MM.1S (cell line): ENCODE data around the gene MRRF.

Experiments
- DNase-seq: peaks from one replicate; pipeline ENCODE4 v3.0.0-alpha.2; 2015
- H2AFZ ChIP-seq: fragments of 300-600 bp; sonication (generic); 2 replicates; pipeline ENCODE4 v1.6.0; 2016; ENCODE audit warnings: antibody characterized with exemption, low read length
- H3F3A ChIP-seq: fragments of 300-600 bp; sonication (generic); 2 replicates; pipeline ENCODE4 v1.6.1; 2016; ENCODE audit warnings: mild to moderate bottlenecking, antibody characterized with exemption, low read length, moderate library complexity, mixed read lengths; ENCODE audit not compliant: insufficient read depth
- H3K27ac ChIP-seq: fragments of 300-600 bp; sonication (generic); 2 replicates; pipeline ENCODE4 v1.5.1; 2016; ENCODE audit warnings: mild to moderate bottlenecking, low read length
- H3K27me3 ChIP-seq: fragments of 300-600 bp; sonication (generic); replicated peaks from 2 replicates; pipeline ENCODE4 v1.6.0; 2016; ENCODE audit warnings: low read length; ENCODE audit not compliant: insufficient read depth
- H3K36me3 ChIP-seq: fragments of 300-600 bp; sonication (generic); replicated peaks from 2 replicates; pipeline ENCODE4 v1.6.1; 2016; ENCODE audit warnings: mild to moderate bottlenecking, low read length, mixed read lengths; ENCODE audit not compliant: insufficient read depth
- H3K4me1 ChIP-seq: fragments of 300-600 bp; sonication (generic); 2 replicates; pipeline ENCODE4 v1.6.1; 2016; ENCODE audit warnings: low read length, mixed read lengths
- H3K4me2 ChIP-seq: fragments of 300-600 bp; sonication (generic); 2 replicates; pipeline ENCODE4 v1.6.0; 2016; ENCODE audit warnings: low read depth, low read length
- H3K4me3 ChIP-seq: fragments of 300-600 bp; sonication (generic); 2 replicates; pipeline ENCODE4 v1.5.1; 2016; ENCODE audit warnings: low read length, mixed read lengths
- H3K79me2 ChIP-seq: fragments of 300-600 bp; sonication (generic); 2 replicates; pipeline ENCODE4 v1.6.1; 2016; ENCODE audit warnings: mixed run types, low read length, mixed read lengths
- H3K9ac ChIP-seq: fragments of 300-600 bp; sonication (generic); 2 replicates; pipeline ENCODE4 v1.6.1; 2016; ENCODE audit warnings: low read length, mixed read lengths
- H3K9me2 ChIP-seq: fragments of 300-600 bp; sonication (generic); replicated peaks from 2 replicates; pipeline ENCODE4 v1.6.1; 2016; ENCODE audit warnings: mild to moderate bottlenecking, low read length, mixed read lengths; ENCODE audit not compliant: insufficient read depth
- H3K9me3 ChIP-seq: fragments of 300-600 bp; sonication (generic); replicated peaks from 2 replicates; pipeline ENCODE4 v1.6.1; 2016; ENCODE audit warnings: mild to moderate bottlenecking, low read length, mixed read lengths; ENCODE audit not compliant: insufficient read depth
- H4K20me1 ChIP-seq: fragments of 300-600 bp; sonication (generic); 2 replicates; pipeline ENCODE4 v1.6.1; 2016; ENCODE audit warnings: mild to moderate bottlenecking, low read length, moderate library complexity, mixed read lengths; ENCODE audit not compliant: insufficient read depth
- EZH2 ChIP-seq: fragments of 300-600 bp; sonication (generic); optimal IDR thresholded peaks from 2 replicates; pipeline ENCODE3; 2017; ENCODE audit warnings: low read depth, mild to moderate bottlenecking, antibody characterized with exemption, low read length, mixed read lengths
- EZH2phosphoT487 ChIP-seq: fragments of 300-600 bp; sonication (generic); IDR thresholded peaks from 2 replicates; pipeline ENCODE4 v1.6.1; 2018; ENCODE audit warnings: antibody characterized with exemption, low read length
- TF ChIP-seq, protein P1 (sequence below): fragments of 300-600 bp; sonication (generic); IDR thresholded peaks from 2 replicates; pipeline ENCODE4 v1.5.1; 2016; ENCODE audit warnings: antibody characterized with exemption, low read length, mixed read lengths

The MRRF gene

DNA sequence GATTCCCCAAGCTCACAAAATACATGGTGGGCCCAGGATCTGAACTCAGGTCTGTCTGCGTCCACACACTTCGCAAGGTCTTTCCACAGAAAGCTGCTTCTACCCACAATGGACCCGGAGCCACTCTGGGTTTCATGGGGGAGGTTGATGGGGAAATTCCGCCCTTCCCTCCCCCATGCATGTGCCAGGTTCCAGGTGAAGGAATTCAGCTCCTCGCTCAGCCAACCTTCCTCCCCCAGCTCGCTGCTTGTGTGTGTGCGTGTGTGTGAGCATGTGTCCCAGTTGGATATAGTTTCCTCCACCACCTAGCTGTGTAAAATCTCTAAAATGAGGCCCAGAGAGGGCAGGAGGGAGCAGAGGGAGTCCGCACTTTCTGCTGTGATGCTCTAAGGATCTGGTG, 107.2 kb downstream of the MRRF start:
- Histone ChIP-seq H3K4me2 (no peak overlapping the region), H3K36me3 (no peaks in the 10 kb centered on the region), H3K9me2 (no peaks in the 10 kb centered on the region), H3K9me3 (no peaks in the 10 kb centered on the region), H3K27ac (no peak overlapping the region), H3K27me3 (peaks cover 6% of the 10 kb centered on the region), H4K20me1 (no peaks in the 10 kb centered on the region), H3F3A (peaks cover 7% of the 10 kb centered on the region), H3K9ac (no peak overlapping the region), H3K4me1 (peaks cover 23% of the 10 kb centered on the region; the same call in 1 of the 2 replicates), H3K79me2 (no peaks in the 10 kb centered on the region), H2AFZ (no peak overlapping the region), H3K4me3 (no peak overlapping the region; the same call in 1 of the 2 replicates)
- no peak for DNase-seq
- TF ChIP-seq EZH2phosphoT487 (no peak), EZH2 (no peak)
- TF ChIP-seq, protein P1, sequence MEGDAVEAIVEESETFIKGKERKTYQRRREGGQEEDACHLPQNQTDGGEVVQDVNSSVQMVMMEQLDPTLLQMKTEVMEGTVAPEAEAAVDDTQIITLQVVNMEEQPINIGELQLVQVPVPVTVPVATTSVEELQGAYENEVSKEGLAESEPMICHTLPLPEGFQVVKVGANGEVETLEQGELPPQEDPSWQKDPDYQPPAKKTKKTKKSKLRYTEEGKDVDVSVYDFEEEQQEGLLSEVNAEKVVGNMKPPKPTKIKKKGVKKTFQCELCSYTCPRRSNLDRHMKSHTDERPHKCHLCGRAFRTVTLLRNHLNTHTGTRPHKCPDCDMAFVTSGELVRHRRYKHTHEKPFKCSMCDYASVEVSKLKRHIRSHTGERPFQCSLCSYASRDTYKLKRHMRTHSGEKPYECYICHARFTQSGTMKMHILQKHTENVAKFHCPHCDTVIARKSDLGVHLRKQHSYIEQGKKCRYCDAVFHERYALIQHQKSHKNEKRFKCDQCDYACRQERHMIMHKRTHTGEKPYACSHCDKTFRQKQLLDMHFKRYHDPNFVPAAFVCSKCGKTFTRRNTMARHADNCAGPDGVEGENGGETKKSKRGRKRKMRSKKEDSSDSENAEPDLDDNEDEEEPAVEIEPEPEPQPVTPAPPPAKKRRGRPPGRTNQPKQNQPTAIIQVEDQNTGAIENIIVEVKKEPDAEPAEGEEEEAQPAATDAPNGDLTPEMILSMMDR: no peak

DNA sequence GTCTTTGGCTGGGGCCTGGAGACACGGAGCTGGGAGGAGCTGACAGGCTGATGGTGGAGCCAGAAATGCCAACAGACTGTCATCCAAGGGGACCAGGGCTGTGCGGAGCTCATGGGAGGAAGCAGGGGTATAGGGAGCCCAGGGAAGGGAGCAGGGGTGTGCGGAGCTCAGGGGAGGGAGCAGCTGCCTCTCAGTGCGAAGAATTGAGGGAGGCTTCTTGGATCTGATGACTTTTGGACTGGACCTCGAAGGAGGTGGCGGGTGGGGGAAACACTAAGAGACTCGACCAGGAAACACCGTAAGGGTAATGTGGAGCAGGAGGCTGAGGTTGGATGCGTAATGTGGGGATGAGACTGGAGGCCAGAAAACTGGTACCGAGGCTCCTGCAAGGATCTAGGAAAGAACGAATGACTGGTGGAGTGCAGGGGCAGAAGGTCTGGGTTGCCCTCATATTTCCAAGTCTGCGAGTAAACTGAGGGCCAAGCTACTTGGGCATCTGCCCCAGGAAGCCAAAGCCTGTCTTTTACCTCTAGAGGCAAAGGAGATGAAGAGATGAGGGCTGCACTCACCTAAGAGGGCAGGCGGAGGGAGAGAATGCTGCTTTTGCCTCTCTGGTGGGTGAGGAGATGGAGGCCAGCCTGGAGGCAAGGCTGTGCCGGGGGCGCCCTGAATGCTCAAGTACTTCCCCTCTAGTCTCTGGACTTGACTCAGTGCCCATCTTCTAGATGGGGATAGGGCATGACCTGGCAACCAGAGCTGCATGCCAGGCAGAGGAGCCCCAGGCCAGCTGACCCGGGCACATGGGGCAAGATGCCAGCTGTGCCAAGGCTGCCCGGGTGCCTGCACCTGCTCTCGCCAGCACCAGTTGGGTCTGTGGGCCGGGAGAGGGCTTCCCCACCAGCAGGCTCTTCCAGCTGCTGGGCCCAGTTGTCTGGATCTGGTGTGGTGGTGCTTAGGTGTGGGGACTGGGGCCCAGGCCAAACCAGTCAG, 108.5 kb downstream of the MRRF start:
- DNase-seq: no peak
- Histone ChIP-seq H4K20me1 (no peaks in the 10 kb centered on the region), H3K79me2 (no peaks in the 10 kb centered on the region), H3K9ac (no peak overlapping the region), H3K4me2 (no peak overlapping the region), H3K9me3 (no peaks in the 10 kb centered on the region), H2AFZ (no peak overlapping the region), H3F3A (no peaks in the 10 kb centered on the region; the same call in 1 of the 2 replicates), H3K9me2 (no peaks in the 10 kb centered on the region), H3K36me3 (no peaks in the 10 kb centered on the region), H3K27ac (no peak overlapping the region), H3K4me1 (peaks cover 12% of the 10 kb centered on the region; the same call in 1 of the 2 replicates), H3K4me3 (no peak overlapping the region), H3K27me3 (peaks cover 6% of the 10 kb centered on the region)
- TF ChIP-seq EZH2phosphoT487 (no peak), EZH2 (no peak)
- TF ChIP-seq, protein P1: no peak

DNA sequence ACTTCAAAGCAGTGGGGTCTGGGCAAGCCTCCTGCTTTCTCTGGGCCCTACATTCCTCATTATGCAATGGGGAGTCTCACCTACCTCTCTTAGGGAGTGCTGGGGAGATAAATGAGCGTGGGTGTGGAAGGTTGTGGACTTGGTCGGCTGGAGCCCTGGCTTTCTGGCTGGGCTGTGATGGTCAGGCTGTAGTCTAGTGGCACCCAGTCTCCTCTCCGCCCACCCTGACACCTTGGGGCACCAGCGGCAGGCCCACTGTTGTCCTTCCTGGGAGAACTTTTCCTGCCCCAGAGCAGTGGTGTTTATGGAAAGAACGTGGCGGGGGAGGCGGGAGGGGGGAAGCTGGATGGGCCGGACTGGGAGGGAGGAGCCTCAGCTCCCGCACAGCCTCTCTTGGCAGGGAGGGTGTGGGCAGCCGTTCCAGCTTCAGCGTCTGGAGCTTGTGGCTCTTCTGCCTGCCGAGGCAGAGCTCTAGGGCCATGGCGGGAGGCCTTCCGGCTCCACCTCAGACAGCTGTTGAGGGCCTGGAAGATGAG, 110.3 kb downstream of the MRRF start:
- H3K9ac ChIP-seq: no peak overlapping the region
- no peaks in the 10 kb centered on the region for H4K20me1 ChIP-seq
- no peaks in the 10 kb centered on the region for H3K36me3 ChIP-seq
- no peak for DNase-seq
- no peaks in the 10 kb centered on the region; the same call in 1 of the 2 replicates for H3F3A ChIP-seq
- peaks cover 6% of the 10 kb centered on the region for H3K27me3 ChIP-seq
- H3K9me3 ChIP-seq: no peaks in the 10 kb centered on the region
- TF ChIP-seq, protein P1: no peak
- TF ChIP-seq EZH2 (no peak), EZH2phosphoT487 (no peak)
- H3K27ac ChIP-seq: no peak overlapping the region
- H3K4me2 ChIP-seq: no peak overlapping the region
- no peaks in the 10 kb centered on the region for H3K9me2 ChIP-seq
- H3K4me1 ChIP-seq: peaks cover 12% of the 10 kb centered on the region; the same call in 1 of the 2 replicates
- H3K79me2 ChIP-seq: no peaks in the 10 kb centered on the region
- no peak overlapping the region for H3K4me3 ChIP-seq
- H2AFZ ChIP-seq: no peak overlapping the region
